D721Med (cell line): ENCODE results near the gene TENM4.

ENCODE experiments used
- DNase-seq: peaks from one replicate; pipeline ENCODE4 v3.0.0; 2011; ENCODE audit warnings: low spot score; ENCODE audit not compliant: insufficient read length
- FAIRE-seq: peaks from 2 replicates; lab custom pipeline; 2011; peaks lifted over from hg19 to GRCh38; lab: Jason Lieb, UNC
- CTCF ChIP-seq: IDR thresholded peaks from 2 replicates; pipeline ENCODE4 v1.5.1; 2012; ENCODE audit warnings: mild to moderate bottlenecking, control low read depth; ENCODE audit not compliant: insufficient read depth; ENCODE audit errors: missing control alignments

The TENM4 gene

DNA sequence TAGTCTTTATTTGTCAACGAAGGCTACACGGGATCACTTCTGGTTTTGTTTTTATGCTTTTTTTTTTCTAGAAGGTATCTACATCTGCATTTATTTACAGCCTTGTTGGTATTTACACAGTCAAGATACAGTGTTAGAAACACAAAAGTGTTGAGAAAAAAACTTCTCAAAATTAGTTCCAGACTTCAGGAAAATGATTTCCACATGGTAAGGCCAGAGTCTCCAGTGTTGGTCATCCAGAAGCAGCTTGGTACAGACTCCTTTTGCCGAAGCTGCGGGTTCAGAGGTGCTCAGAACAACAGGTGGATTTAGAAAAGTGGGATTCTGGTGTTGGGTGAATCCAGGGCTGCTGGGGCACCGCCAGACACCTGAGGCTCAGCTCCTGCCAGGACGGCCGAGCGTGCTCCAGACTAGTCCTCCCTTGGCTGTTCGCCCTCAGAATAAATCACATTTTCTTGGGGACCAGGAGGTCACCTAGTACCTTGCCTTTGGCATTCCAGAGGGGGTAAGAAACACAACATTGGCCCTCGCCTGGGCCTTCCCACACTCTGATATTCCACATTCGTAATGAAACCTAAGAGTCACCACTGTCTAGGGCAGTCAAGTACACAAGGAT is 787.4 kb downstream of the TENM4 start:
- no peak for DNase-seq
- no peak for TF ChIP-seq CTCF
- FAIRE-seq, result no peak

GRCh38 chr11:78652843-78653239 is 788.0 kb downstream of the TENM4 start:
- no peak for FAIRE-seq

DNA sequence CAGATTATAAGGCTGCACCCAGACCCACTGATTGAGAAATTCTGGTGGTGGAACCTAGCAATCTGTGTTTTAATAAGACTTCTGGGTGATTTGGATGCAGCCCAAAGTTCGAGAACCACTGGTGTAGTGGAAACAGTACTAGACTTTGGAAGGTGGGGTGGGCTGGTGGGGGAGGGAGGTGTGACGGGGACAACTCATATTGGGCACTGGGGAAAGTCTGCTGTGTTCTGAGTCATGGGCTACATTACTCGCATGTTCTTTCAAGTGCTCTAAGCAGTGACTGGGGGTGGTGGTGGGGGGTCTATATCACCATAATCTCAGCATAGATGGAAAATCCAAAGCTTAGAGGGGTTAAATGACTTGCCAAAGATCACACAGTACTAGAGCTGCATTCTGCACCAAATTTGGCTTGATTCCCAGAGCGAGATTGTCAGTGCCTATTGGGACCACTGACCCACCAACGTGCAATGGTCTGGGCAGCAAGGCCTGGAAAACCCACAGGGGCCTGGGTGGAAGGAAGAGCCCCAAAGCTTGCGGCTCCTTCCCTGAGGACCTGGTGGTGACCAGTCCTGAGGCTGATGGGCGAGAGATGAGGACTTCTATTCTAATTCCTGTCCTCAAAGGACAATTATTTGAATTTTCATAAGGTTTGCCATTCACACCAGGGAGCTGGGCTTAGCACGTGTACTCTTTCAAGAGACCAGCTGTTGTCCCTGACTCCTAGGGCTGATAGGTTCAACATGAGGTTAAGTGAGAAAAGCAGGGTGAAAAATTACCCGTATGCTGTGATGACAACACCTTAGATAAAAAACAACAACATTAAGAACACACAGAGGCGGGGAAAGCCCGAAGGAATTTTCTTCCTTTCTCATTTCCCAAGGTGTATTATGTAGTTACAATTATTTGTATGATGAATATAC is 788.6 kb downstream of the TENM4 start:
- DNase-seq, result no peak
- no peak for FAIRE-seq

More at GRCh38 chr11:78652843-78653239, 788.0 kb downstream of the TENM4 start:
- no peak for DNase-seq
- TF ChIP-seq CTCF, result no peak

GRCh38 chr11:78651136-78651775 is 789.6 kb downstream of the TENM4 start:
- FAIRE-seq (no peak), DNase-seq (no peak)
- TF ChIP-seq CTCF, result no peak

More for the DNA sequence above, 788.6 kb downstream of the TENM4 start:
- TF ChIP-seq CTCF, result no peak

DNA sequence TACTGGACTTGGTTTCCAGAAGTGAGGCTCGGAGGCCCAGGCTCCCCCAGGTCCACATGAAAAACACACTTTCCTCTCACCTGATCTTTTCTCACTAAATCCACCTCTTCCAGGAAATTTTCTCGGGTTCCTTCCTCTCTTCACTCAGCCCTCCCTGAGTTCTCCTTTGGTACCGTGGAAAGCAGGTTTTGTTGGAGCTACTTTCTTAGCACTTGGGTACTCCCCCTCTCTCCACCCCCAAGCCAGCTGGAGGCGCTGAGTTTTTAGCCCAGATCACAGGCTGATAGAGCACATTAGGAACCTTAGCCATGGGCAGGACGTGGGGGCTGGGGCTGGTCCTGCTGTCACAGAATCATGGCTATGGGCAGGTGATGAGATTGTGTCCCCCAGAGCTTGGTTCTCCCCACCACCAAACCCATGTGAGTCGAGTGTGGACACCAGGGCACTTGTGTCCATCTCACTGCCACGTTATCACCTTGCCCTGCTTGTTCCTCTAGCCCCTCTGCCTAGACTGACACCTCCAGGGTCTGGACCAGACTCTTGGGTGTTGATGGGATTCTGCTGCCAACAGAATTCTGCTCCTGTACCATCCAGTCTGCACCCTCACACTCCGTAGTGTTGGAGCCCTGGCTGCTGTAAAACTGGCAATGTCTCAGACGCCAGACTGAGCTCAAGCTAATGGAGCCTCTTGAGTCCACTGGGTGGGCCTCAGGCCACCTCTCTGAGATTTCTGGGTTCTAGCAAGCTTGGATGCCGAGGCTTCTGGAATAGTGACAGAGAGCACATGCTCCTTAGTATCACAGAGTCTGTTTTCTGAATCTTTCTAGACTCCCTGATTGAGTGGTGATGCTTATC is 791.2 kb downstream of the TENM4 start:
- no peak for DNase-seq
- no peak for TF ChIP-seq CTCF
- FAIRE-seq, result no peak

- TF ChIP-seq CTCF, result no peak
- FAIRE-seq (no peak), DNase-seq (no peak)
Measured at GRCh38 chr11:78647986-78648875, 792.6 kb downstream of the TENM4 start.
